Renal cortex interstitium (tissue), 11 donors: ENCODE results near the gene H2BK1. TPM values are rescaled to one million over a fixed set of nuclear protein-coding genes. Genes with fewer than 3 reads are reported as not detected.
A peak's percentile ranks its signal among the peaks of the same experiment; 100 is the strongest.

Experiments used
- DNase-seq, 11 donors: peaks; one replicate each; pipeline ENCODE4 v3.0.0-alpha.2; 2013; ENCODE audit warnings: low read depth in 9 of 11, low spot score in 4 of 11; ENCODE audit errors: extremely low read depth in 1 of 11
- polyA plus RNA-seq, 3 donors: library from polyadenylated mRNA; unstranded; fragments of 120-200 nt; gene quantifications; one replicate each; pipeline ENCODE4 v1.2.1, GENCODE V29; 2013; ENCODE audit not compliant: insufficient read length in 3 of 3

The H2BK1 gene
- polyA plus RNA-seq, 3 donors = not detected

DNA sequence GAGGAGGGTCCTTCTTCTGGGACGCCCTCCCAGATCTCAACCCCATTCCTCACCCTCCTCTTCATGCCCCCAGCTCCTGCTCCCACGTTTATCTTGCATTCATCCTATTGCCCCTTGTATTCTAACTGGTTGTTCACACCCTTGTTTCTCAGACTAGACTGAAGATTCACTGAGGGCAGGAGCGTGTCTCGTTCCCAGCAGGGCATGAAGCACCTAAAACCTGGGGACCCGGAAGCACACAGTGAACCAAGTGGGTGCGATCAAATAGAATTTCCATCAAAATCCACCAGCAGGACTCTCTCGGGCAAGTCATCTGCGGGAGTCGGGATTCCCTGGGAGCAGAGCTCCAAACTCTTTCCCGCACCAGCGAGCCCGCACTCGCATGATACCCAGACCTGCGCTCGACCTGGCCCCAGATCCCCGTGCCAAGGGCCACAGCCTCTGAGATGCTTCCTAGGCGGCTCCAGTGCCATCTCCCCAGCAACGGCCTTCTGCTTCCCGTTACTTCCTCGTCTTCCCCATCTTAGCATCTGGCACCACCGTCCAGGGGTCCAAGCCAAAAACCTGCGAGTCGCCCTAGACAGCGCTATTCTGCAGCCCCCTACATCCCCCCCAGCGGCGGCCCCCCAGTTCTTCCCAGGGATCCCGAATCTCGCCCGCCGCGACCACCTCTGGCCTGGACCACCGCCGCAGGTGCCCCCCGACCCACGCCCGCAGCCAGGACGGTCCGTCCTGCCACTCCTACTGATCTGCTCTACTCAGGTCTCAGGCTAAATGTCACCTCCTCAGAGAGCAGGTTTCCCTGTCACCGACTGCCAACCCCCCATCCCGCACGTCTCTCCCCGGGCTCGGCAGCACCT is 36.7 kb downstream of the H2BK1 start:
- no peak for DNase-seq

DNA sequence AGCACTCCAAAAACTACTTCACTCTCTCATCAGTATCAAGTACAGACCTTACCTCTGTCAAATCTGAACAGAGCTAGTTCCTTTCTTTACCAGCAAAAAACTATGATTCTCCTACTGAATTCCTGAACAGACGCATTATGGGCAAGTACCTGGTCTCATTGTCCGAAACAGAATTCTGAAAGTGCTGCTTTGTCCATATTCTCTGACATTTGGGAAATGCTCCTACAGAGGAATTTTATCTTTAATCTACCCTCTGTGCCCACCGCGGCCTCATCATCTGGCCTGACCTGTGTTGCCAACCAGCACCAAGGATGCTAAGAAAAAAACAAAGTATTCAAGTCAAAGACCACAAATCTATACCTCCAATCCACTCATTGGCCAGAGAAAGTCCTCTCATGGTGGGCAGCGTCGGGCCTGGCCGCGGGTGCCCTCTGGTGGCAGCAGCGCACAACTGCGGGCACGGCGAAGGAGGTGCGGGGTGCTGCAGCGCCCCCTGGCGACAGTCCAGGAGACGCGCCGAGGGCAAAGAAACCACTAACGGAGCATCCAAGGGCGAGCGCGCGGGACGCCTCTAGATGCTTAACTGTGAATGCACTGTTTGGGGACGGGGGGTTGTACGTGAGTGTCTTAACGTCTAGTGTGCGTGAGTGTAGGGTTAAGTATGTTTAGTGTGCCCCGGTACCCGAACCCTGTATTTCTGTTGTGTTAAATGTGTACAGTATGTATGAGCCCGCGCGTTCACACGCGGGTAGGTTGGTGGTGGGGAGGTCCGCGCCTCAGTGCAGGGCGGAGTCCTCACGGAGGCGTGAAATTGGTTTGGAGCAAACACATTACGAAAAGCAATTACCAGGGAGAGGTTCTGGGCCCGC is 37.8 kb downstream of the H2BK1 start:
- peak in 8 of 11 donors; percentile 29 to 73 (median 60) for DNase-seq

DNA sequence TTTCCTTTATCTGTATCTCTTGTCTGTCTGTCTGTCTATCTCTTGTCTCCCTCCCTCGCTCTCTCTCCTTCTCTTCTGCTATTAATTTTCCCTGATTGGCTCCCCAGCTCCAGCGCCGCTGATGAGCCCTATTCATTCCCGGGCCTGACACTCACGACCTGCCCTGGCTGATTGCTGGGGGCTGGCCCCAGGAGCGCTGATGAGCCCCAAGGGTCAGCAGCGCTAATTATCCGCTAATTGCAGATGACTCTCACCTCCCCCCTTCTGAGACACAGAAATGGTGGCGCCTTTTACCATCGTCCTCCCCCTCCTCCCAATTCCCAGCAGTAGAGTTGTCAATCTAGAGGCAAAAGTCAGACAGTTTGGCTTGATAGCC is 41.5 kb downstream of the H2BK1 start:
- no peak for DNase-seq

DNA sequence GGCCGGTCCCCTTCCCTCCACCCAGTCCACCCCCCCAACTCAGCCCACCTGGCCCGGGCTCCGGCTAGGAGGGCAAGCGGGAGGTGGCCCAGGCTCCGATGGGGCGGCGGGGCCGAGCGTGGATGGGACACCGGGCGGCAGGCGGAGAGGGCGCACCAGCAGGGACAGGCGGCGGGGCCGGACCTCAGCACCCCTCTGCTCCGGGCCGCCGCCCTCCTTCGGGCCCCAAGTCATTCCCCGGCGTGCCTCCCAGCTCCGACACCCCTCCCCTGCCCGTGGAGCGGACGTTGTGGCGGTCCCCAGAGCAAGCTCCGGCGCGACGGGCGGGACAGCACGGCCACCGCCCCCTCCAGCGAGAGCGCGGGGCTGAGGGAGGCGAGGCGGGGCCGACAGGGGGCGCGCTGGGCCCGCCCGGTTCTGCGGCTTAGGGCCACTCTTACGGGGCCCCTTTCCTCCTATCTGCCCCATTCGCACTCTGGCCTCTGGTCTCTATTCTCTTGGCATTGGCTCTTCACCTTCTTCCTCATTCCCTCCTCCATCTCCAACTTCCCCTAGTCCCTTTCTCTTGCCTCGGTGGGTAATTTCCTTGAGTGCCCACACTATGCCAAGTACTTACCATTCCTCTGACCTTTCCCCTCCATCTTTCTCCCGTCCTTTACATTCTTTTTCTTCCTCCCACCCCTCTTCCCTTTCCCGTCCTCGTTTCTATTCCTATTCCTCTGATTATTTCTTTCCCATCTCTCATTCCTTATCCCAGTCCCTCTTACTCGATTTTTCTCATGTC is 42.1 kb downstream of the H2BK1 start:
- peak in 1 of 11 donors; percentile 12 for DNase-seq

DNA sequence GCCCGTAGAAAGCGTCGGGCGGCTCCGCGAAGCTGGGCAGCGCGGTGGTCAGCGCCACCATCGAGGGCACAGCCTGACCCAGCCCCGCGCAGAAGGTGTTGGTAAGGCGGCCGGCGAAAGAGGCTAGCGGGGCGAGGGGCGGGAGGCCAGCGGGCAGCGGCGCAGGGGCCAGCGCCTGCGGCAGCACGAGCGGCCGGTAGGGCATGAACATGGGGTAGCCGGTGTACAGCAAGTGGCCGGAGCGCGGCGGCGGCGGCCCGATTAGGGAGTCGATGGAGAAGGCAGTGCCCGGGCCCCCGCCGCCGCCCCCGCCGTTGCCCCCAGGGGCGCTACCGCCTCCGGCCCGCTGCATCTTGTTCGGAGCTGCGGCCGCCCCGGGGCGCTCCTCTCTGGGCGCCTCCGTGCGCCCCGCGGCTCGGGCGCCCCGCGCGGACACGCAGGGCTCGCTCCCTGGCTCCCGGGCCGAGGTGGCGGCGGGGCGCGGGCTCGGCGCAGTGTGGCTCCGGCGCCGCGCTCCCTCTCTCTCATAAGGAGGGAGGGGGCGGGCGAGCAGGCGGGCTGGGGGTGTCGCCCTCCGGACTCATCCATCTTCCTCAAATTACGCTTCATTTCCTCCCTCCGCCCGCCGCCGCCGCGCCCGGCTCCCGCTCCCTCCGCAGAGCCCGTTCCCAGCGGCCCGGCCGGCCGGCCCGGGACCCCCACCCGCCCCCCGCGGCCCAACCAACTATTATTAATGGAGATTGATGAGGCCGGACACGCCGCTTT is 42.9 kb downstream of the H2BK1 start, which contains the start of gene GBX1:
GBX1 (minus strand) TSS at position 498 of the 765 bp plus-strand sequence; CDS start at position 352, 146 bp downstream.
- peak in 5 of 11 donors; percentile 34 to 52 (median 48) for DNase-seq

DNA sequence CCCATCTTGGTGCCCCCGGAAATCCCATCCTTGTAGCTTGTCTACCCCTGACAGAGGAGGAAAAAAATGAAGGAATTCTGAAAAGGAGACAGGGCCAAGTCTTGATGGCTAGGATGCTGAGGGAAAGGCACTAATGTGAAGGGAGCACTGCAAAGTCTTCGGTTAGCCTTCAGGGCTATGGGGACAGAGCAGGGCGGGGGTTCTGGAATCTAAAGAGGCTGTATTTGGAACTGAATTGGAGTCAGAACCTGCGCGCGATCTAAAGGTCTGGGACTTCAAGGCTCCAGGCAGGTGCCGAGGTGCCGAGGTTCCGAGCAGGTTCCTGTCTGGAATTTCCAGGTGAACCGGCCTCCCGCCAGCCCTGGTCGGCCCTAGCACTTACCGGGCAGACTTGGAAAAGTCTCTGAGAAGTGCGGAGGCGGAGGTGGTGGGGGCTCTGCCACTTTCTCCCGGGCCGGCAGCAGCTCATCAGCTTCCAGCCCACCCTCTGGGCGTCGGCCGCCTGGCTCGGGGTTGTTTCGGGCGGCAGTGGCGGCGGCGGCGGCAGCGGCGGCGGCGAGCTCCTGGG is 43.6 kb downstream of the H2BK1 start:
- no peak for DNase-seq

DNA sequence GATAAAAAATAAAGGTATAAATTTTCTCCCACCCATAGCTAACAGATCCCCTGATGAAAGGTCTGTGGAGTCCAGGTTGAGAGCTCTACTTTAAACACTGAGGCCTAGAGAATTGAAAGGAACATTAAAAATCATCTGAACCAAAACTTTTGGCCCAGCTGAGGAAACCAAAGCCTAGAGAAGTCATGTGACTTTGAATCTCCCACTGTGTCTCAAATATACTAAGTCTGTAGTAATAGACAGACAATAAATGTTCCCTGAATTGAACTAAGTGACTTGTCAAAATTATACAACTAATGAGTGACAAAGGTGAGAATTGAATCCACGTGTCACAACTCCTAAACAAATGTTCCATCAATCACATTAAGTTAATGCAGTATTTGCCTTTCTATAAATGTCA is 48.5 kb downstream of the H2BK1 start:
- no peak for DNase-seq

Other genes starting within 250 kb of the H2BK1 start
- gene KCNH2, start 232.2 kb downstream of the H2BK1 start, polyA plus RNA-seq = 10 to 100 TPM; 13.6 to 21.8 (median 20.2) TPM
- 10 to 100 TPM in 2 of 3 donors, 1 to 10 TPM in 1; 7.7 to 14.4 (median 12.7) TPM for gene NOS3, start 219.5 kb downstream of the H2BK1 start, polyA plus RNA-seq
- 1 to 10 TPM; 2.3 to 4.6 (median 4.2) TPM for gene ATG9B, start 186.0 kb downstream of the H2BK1 start, polyA plus RNA-seq
- gene ABCB8, start 182.0 kb downstream of the H2BK1 start, polyA plus RNA-seq = 10 to 100 TPM; 19.3 to 32.5 (median 26.9) TPM
- 1 to 10 TPM; 1.3 to 2.5 (median 2.3) TPM for gene ASIC3, start 162.0 kb downstream of the H2BK1 start, polyA plus RNA-seq
- gene CDK5, start 152.6 kb downstream of the H2BK1 start, polyA plus RNA-seq = 10 to 100 TPM; 14.7 to 18.9 (median 17.3) TPM
- gene SLC4A2, start 150.9 kb downstream of the H2BK1 start, polyA plus RNA-seq = 100 to 1,000 TPM in 2 of 3 donors, 10 to 100 TPM in 1; 75.9 to 120 (median 110) TPM
- gene FASTK, start 129.7 kb downstream of the H2BK1 start, polyA plus RNA-seq = 10 to 100 TPM; 50.6 to 75.0 (median 71.7) TPM
- gene TMUB1, start 127.0 kb downstream of the H2BK1 start, polyA plus RNA-seq = 10 to 100 TPM; 21.6 to 36.0 (median 34.5) TPM
- 10 to 100 TPM; 53.8 to 75.3 (median 72.3) TPM for gene AGAP3, start 124.0 kb downstream of the H2BK1 start, polyA plus RNA-seq
- gene GBX1, start 42.8 kb downstream of the H2BK1 start, polyA plus RNA-seq = under 1 TPM in 1 of 3 donors, not detected in 2; 0.19 TPM
- gene ASB10, start 23.2 kb downstream of the H2BK1 start, polyA plus RNA-seq = not detected
- 10 to 100 TPM; 22.3 to 30.9 (median 30.8) TPM for gene ABCF2, start 16.7 kb upstream of the H2BK1 start, polyA plus RNA-seq
- gene CHPF2, start 22.0 kb upstream of the H2BK1 start, polyA plus RNA-seq = 10 to 100 TPM; 20.3 to 28.1 (median 25.9) TPM
- gene SMARCD3, start 38.2 kb upstream of the H2BK1 start, polyA plus RNA-seq = 10 to 100 TPM; 64.4 to 81.5 (median 72.8) TPM
- gene NUB1, start 131.3 kb upstream of the H2BK1 start, polyA plus RNA-seq = 10 to 100 TPM; 76.5 to 94.3 (median 82.0) TPM
- gene WDR86, start 199.6 kb upstream of the H2BK1 start, polyA plus RNA-seq = 10 to 100 TPM; 24.3 to 52.0 (median 39.1) TPM
- gene CRYGN, start 229.7 kb upstream of the H2BK1 start, polyA plus RNA-seq = 1 to 10 TPM; 3.5 to 5.6 (median 3.6) TPM